Liver (tissue), 9 donors: Measurements from ENCODE around the gene KCNMA1. TPM values are rescaled to one million over a fixed set of nuclear protein-coding genes. Genes with fewer than 3 reads are reported as not detected.

Experiments
- DNase-seq: peaks from one replicate; pipeline ENCODE4 v3.0.0-alpha.2; 2017; ENCODE audit warnings: low spot score
- H3K27ac ChIP-seq, 2 donors: one replicate each; pipeline ENCODE4 v1.7.0; 2013; ENCODE audit warnings: inconsistent platforms in 2 of 2, low read length in 2 of 2, control low read depth in 1 of 2, low read depth in 1 of 2, mild to moderate bottlenecking in 1 of 2
- H3K27me3 ChIP-seq, 4 donors: one replicate each; pipeline versions ENCODE4 v1.6.1 to v1.7.0; 2013; ENCODE audit warnings: low read length in 3 of 4, inconsistent platforms in 1 of 4, mild to moderate bottlenecking in 1 of 4, moderate library complexity in 1 of 4; ENCODE audit not compliant: control insufficient read depth in 4 of 4, insufficient read depth in 4 of 4
- H3K36me3 ChIP-seq, 4 donors: one replicate each; pipeline versions ENCODE4 v1.6.1 to v1.7.0; 2013; ENCODE audit warnings: low read length in 3 of 4, mild to moderate bottlenecking in 3 of 4, low read depth in 1 of 4, moderate library complexity in 1 of 4; ENCODE audit not compliant: control insufficient read depth in 4 of 4, insufficient read depth in 3 of 4
- H3K4me1 ChIP-seq, 4 donors: one replicate each; pipeline versions ENCODE4 v1.6.1 to v1.7.0; 2013; ENCODE audit warnings: low read length in 3 of 4, mild to moderate bottlenecking in 3 of 4, moderate library complexity in 1 of 4; ENCODE audit not compliant: control insufficient read depth in 4 of 4, insufficient read depth in 4 of 4
- H3K4me3 ChIP-seq, 3 donors: one replicate each; pipeline versions ENCODE4 v1.6.1 to v1.7.0; 2013; ENCODE audit warnings: low read length in 3 of 3, control low read depth in 1 of 3, low read depth in 1 of 3, mild to moderate bottlenecking in 1 of 3
- H3K9ac ChIP-seq, 2 donors: one replicate each; pipeline ENCODE4 v1.7.0; 2013; ENCODE audit warnings: low read length in 2 of 2, mild to moderate bottlenecking in 2 of 2, moderate library complexity in 2 of 2, control low read depth in 1 of 2, low read depth in 1 of 2
- H3K9me3 ChIP-seq, 4 donors: one replicate each; pipeline versions ENCODE4 v1.6.1 to v1.7.0; 2013; ENCODE audit warnings: low read length in 3 of 4; ENCODE audit not compliant: control insufficient read depth in 4 of 4
- EGR1 ChIP-seq, 2 donors: IDR thresholded peaks; 2 replicates each; pipeline ENCODE4 v1.6.1; 2016 to 2018; ENCODE audit warnings: antibody characterized with exemption in 2 of 2, low read depth in 2 of 2
- FOXA1 ChIP-seq: IDR thresholded peaks from 2 replicates; pipeline ENCODE4 v1.6.1; 2016; ENCODE audit warnings: antibody characterized with exemption
- FOXA2 ChIP-seq: IDR thresholded peaks from 2 replicates; pipeline ENCODE4 v1.6.1; 2016; ENCODE audit warnings: antibody characterized with exemption
- GABPA ChIP-seq, 2 donors: IDR thresholded peaks in 1 of 2; conservative IDR thresholded peaks in 1 of 2; 2 replicates each; pipeline ENCODE4 v1.6.1; 2016; ENCODE audit warnings: antibody characterized with exemption in 2 of 2, mild to moderate bottlenecking in 1 of 2, moderate library complexity in 1 of 2
- HNF4A ChIP-seq, 2 donors: conservative IDR thresholded peaks; 2 replicates each; pipeline ENCODE4 v1.6.1; 2016; ENCODE audit warnings: antibody characterized with exemption in 2 of 2, mild to moderate bottlenecking in 2 of 2
- HNF4G ChIP-seq: IDR thresholded peaks from 2 replicates; pipeline ENCODE4 v1.6.1; 2016; ENCODE audit warnings: antibody characterized with exemption
- JUND ChIP-seq, 2 donors: IDR thresholded peaks; 2 replicates each; pipeline ENCODE4 v1.6.1; 2016; ENCODE audit warnings: antibody characterized with exemption in 2 of 2
- NR2F2 ChIP-seq: IDR thresholded peaks from 2 replicates; pipeline ENCODE4 v1.6.1; 2016; ENCODE audit warnings: antibody characterized with exemption
- RAD21 ChIP-seq, 2 donors: IDR thresholded peaks; 2 replicates each; pipeline ENCODE4 v1.6.1; 2016; ENCODE audit warnings: antibody characterized with exemption in 2 of 2, mild to moderate bottlenecking in 2 of 2
- RXRA ChIP-seq, 2 donors: IDR thresholded peaks; 2 replicates each; pipeline ENCODE4 v1.6.1; 2017 to 2018; ENCODE audit warnings: antibody characterized with exemption in 2 of 2, mild to moderate bottlenecking in 1 of 2
- SP1 ChIP-seq: IDR thresholded peaks from 2 replicates; pipeline ENCODE4 v1.6.1; 2018; ENCODE audit warnings: antibody characterized with exemption, mild to moderate bottlenecking
- TAF1 ChIP-seq: conservative IDR thresholded peaks from 2 replicates; pipeline ENCODE4 v1.6.1; 2016; ENCODE audit warnings: antibody characterized with exemption, mild to moderate bottlenecking
- YY1 ChIP-seq: IDR thresholded peaks from 2 replicates; pipeline ENCODE4 v1.6.1; 2016; ENCODE audit warnings: antibody characterized with exemption, mild to moderate bottlenecking
- WGBS: extraction: QIAGEN DNeasy Blood & Tissue Kit; methylation state at CpG from one replicate; pipeline ENCODE4 v1.1.7; 2013; 5-methylcytosine and 5-hydroxymethylcytosine counted together
- polyA plus RNA-seq, 2 donors: library from polyadenylated mRNA; stranded (reverse) in 1 of 2; unstranded in 1 of 2; fragments of 200-250 nt in 1 of 2; fragments of >200 nt in 1 of 2; fragmentation: Nextera tagmentation in 1 of 2; extraction: Ambion mirVana in 1 of 2; gene quantifications; one replicate each; pipeline versions ENCODE4 v1.2.1 to v1.2.3, GENCODE V29; 2013 to 2015
- total RNA-seq, 2 donors: library from RNA; depleted of rRNA; stranded (reverse); fragments of >200 nt; gene quantifications; one replicate each; pipeline ENCODE4 v1.2.3, GENCODE V29; 2014
- TF ChIP-seq, protein P1 (sequence below): IDR thresholded peaks from 2 replicates; pipeline ENCODE4 v1.6.1; 2016; ENCODE audit warnings: antibody characterized with exemption, mild to moderate bottlenecking
- TF ChIP-seq, protein P2 (sequence below): IDR thresholded peaks from 2 replicates; pipeline ENCODE4 v1.6.1; 2016; ENCODE audit warnings: antibody characterized with exemption
- TF ChIP-seq, protein P3 (sequence below): IDR thresholded peaks from 2 replicates; pipeline ENCODE4 v1.6.1; 2016; ENCODE audit warnings: antibody characterized with exemption
- TF ChIP-seq, protein P4 (sequence below): IDR thresholded peaks from 2 replicates; pipeline ENCODE4 v1.6.1; 2016; ENCODE audit warnings: antibody characterized with exemption
- TF ChIP-seq, protein P5 (sequence below): fragments of 150-350 bp; IDR thresholded peaks from 2 replicates; pipeline ENCODE4 v1.5.1; 2017; ENCODE audit warnings: improper control_type of control experiment, low read depth, low read length; ENCODE audit not compliant: missing input control
- donor health status: healthy.
- donor health status: healthy.
- donor health status: healthy.
- donor health status: healthy.
- donor health status: healthy.

KCNMA1 gene
- total and polyA plus RNA-seq, 4 donors, result 2.5 to 9.7 (median 4.7) TPM

GRCh38 chr10:77584938-77585337 lies 52.7 kb downstream of the KCNMA1 start:
- Histone ChIP-seq H3K4me3 (no peak overlapping the region), H3K27me3 (no peaks in the 10 kb centered on the region), H3K9me3 (no peaks in the 10 kb centered on the region), H3K27ac (no peak overlapping the region), H3K9ac (no peak overlapping the region), H3K36me3 (no peaks in the 10 kb centered on the region), H3K4me1 (peaks cover 0 to 37% (median 24%) of the 10 kb centered on the region in 4 donors)
- 93% methylated on average over 6 of the region's 6 CpGs for WGBS
- TF ChIP-seq, protein P1, sequence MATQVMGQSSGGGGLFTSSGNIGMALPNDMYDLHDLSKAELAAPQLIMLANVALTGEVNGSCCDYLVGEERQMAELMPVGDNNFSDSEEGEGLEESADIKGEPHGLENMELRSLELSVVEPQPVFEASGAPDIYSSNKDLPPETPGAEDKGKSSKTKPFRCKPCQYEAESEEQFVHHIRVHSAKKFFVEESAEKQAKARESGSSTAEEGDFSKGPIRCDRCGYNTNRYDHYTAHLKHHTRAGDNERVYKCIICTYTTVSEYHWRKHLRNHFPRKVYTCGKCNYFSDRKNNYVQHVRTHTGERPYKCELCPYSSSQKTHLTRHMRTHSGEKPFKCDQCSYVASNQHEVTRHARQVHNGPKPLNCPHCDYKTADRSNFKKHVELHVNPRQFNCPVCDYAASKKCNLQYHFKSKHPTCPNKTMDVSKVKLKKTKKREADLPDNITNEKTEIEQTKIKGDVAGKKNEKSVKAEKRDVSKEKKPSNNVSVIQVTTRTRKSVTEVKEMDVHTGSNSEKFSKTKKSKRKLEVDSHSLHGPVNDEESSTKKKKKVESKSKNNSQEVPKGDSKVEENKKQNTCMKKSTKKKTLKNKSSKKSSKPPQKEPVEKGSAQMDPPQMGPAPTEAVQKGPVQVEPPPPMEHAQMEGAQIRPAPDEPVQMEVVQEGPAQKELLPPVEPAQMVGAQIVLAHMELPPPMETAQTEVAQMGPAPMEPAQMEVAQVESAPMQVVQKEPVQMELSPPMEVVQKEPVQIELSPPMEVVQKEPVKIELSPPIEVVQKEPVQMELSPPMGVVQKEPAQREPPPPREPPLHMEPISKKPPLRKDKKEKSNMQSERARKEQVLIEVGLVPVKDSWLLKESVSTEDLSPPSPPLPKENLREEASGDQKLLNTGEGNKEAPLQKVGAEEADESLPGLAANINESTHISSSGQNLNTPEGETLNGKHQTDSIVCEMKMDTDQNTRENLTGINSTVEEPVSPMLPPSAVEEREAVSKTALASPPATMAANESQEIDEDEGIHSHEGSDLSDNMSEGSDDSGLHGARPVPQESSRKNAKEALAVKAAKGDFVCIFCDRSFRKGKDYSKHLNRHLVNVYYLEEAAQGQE, result no peak
- TF ChIP-seq FOXA2 (no peak), TAF1 (no peak)
- DNase-seq, result no peak

DNA sequence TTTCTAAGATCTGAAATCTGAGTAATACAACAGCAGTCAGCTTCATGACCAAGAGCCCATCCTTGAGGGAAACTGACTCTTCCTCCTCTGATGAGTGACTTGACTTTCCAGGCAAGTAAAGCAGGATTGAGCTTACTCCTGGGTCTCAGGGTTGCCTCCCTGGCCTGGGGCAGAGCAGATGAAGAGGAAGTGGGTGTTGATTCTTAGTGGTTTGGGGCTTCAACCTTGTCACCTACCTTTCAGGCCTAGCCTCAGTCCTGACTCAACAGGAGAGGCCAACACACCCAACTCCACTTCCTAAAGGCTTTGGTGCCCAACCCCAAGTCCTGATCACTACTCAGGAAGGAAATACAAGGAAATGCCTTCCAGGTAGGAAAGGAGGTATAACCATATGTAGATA lies 54.1 kb downstream of the KCNMA1 start:
- no peak overlapping the region for H3K9ac ChIP-seq
- no peak for DNase-seq
- H3K4me3 ChIP-seq, result no peak overlapping the region
- no peaks in the 10 kb centered on the region for H3K9me3 ChIP-seq
- H3K27ac ChIP-seq, result no peak overlapping the region
- no peaks in the 10 kb centered on the region for H3K36me3 ChIP-seq
- TF ChIP-seq, protein P1, result no peak
- no peak for TF ChIP-seq RAD21 (IDR thresholded peaks at IDR 0.05)
- TF ChIP-seq YY1, result no peak
- no peak for TF ChIP-seq HNF4A (conservative IDR thresholded peaks at IDR 0.05)
- TF ChIP-seq, protein P2, sequence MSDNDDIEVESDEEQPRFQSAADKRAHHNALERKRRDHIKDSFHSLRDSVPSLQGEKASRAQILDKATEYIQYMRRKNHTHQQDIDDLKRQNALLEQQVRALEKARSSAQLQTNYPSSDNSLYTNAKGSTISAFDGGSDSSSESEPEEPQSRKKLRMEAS, result no peak
- no peak for TF ChIP-seq GABPA (IDR thresholded peaks at IDR 0.05 in 1 of 2, conservative IDR thresholded peaks at IDR 0.05 in 1 of 2)
- no peak for TF ChIP-seq RXRA (IDR thresholded peaks at IDR 0.05)
- TF ChIP-seq SP1, result no peak
- no peak for TF ChIP-seq EGR1 (IDR thresholded peaks at IDR 0.05; ENCODE audit: low read depth in 2 of 2)
- TF ChIP-seq, protein P3, sequence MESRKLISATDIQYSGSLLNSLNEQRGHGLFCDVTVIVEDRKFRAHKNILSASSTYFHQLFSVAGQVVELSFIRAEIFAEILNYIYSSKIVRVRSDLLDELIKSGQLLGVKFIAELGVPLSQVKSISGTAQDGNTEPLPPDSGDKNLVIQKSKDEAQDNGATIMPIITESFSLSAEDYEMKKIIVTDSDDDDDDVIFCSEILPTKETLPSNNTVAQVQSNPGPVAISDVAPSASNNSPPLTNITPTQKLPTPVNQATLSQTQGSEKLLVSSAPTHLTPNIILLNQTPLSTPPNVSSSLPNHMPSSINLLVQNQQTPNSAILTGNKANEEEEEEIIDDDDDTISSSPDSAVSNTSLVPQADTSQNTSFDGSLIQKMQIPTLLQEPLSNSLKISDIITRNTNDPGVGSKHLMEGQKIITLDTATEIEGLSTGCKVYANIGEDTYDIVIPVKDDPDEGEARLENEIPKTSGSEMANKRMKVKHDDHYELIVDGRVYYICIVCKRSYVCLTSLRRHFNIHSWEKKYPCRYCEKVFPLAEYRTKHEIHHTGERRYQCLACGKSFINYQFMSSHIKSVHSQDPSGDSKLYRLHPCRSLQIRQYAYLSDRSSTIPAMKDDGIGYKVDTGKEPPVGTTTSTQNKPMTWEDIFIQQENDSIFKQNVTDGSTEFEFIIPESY, result no peak
- no peak for TF ChIP-seq JUND (IDR thresholded peaks at IDR 0.05)
- no peak for TF ChIP-seq FOXA2
- no peak for TF ChIP-seq FOXA1
- no peak for TF ChIP-seq TAF1
- no peak for TF ChIP-seq HNF4G
- no peak for TF ChIP-seq NR2F2
- TF ChIP-seq, protein P4, sequence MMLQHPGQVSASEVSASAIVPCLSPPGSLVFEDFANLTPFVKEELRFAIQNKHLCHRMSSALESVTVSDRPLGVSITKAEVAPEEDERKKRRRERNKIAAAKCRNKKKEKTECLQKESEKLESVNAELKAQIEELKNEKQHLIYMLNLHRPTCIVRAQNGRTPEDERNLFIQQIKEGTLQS, result no peak
- TF ChIP-seq, protein P5, sequence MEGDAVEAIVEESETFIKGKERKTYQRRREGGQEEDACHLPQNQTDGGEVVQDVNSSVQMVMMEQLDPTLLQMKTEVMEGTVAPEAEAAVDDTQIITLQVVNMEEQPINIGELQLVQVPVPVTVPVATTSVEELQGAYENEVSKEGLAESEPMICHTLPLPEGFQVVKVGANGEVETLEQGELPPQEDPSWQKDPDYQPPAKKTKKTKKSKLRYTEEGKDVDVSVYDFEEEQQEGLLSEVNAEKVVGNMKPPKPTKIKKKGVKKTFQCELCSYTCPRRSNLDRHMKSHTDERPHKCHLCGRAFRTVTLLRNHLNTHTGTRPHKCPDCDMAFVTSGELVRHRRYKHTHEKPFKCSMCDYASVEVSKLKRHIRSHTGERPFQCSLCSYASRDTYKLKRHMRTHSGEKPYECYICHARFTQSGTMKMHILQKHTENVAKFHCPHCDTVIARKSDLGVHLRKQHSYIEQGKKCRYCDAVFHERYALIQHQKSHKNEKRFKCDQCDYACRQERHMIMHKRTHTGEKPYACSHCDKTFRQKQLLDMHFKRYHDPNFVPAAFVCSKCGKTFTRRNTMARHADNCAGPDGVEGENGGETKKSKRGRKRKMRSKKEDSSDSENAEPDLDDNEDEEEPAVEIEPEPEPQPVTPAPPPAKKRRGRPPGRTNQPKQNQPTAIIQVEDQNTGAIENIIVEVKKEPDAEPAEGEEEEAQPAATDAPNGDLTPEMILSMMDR, result no peak
- no peaks in the 10 kb centered on the region for H3K27me3 ChIP-seq
- H3K4me1 ChIP-seq, result peaks cover 0 to 41% (median 32%) of the 10 kb centered on the region in 4 donors
